GM12864 (cell line): ENCODE results near the gene PARP4.
"Not testable (repeated sequence)": the region's sequence is repeated elsewhere in the genome, so short reads cannot be mapped to it uniquely, and the experiment has no call there.

Source experiments
- DNase-seq: peaks from one replicate; pipeline ENCODE4 v3.0.0-alpha.2; 2011; ENCODE audit warnings: low read depth
- H3K4me3 ChIP-seq: 2 replicates; pipeline ENCODE4 v1.5.1; 2011; ENCODE audit warnings: mild to moderate bottlenecking, low read depth, low read length, control low read depth
- TF ChIP-seq, protein P1 (sequence below): IDR thresholded peaks from 2 replicates; pipeline ENCODE4 v1.5.1; 2011; ENCODE audit warnings: low read depth, mild to moderate bottlenecking, moderate library complexity, low read length, control low read depth, inconsistent platforms; ENCODE audit errors: missing control alignments

The PARP4 gene

DNA sequence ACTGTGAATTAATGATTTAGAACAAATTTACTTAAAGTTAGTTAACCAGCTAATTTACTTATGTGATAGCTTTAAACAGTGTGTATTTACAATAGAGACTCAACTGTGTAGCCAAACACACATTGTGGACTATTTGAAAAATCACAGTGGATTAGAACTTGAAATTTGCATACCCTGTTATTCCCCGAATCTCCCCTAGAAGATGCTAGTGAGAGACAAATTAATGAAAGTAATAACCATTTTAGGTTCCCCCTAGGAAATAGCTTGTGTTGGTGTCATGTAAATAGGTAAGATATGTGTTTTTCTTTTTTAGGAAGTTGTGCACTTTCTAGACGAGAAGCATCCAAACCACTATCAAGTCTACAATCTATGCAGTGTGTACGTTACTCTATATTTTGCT is 104.7 kb downstream of the PARP4 start:
- H3K4me3 ChIP-seq, result no peak overlapping the region
- no peak for DNase-seq
- TF ChIP-seq, protein P1, sequence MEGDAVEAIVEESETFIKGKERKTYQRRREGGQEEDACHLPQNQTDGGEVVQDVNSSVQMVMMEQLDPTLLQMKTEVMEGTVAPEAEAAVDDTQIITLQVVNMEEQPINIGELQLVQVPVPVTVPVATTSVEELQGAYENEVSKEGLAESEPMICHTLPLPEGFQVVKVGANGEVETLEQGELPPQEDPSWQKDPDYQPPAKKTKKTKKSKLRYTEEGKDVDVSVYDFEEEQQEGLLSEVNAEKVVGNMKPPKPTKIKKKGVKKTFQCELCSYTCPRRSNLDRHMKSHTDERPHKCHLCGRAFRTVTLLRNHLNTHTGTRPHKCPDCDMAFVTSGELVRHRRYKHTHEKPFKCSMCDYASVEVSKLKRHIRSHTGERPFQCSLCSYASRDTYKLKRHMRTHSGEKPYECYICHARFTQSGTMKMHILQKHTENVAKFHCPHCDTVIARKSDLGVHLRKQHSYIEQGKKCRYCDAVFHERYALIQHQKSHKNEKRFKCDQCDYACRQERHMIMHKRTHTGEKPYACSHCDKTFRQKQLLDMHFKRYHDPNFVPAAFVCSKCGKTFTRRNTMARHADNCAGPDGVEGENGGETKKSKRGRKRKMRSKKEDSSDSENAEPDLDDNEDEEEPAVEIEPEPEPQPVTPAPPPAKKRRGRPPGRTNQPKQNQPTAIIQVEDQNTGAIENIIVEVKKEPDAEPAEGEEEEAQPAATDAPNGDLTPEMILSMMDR, result peak; percentile 36

DNA sequence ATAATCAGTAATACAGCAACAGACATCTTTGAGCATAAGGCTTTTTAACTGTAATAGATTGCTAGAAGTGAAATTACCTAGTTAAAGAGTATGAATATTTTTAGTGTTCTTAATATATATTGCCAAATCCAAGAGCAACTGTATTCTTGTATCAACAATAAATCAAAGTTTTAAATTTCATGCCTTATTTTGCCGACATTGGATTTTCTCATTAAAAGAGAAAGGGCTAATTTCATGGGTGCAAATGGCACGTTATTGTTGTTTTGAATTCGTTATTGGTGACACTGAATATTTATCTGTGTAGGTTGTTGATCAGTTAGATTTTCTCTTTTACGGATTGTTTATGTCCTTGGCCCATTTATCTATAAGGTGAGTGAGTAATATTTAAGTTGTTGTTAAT is 106.1 kb downstream of the PARP4 start:
- H3K4me3 ChIP-seq, result no peak overlapping the region
- DNase-seq, result no peak
- TF ChIP-seq, protein P1, result no peak

DNA sequence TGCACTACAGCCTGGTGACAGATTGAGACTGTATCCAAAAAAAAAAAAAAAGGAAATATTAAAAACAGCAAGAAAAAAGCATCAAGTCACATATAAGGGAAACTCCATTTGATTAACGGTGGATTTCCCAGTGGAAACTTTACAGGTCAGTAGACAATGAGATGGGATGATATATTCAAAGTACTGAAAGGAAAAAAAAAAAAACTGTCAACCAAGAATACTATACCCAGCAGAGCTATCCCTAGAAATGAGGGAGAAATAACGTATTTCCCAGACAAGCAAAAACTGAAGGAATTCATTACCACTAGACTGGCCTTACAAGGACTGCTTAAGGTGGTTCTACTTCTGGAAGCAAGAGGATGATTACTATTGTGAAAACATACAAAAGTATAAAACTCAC is 115.8 kb downstream of the PARP4 start:
- no peak for DNase-seq
- H3K4me3 ChIP-seq, result no peak overlapping the region
- TF ChIP-seq, protein P1, result no peak

DNA sequence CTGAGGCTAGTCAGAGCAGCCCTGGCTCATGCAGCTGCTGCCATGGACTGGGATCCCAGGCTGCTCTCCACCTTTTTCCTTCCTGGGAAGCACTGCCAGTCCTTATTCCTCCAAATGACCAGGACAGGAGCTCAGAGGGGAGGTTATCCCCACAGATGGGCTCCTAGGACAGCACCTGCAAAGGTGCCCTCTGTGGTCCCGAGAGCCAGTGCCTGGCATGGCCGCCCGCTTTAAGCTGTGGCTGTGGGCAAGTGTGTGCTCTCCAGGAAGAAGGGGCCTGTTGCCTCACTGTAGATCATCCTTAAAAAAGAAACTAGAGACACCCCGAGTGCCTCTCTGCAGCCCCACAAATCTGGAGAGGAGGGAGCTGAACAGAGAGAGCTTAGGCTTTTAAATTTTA is 119.6 kb downstream of the PARP4 start:
- TF ChIP-seq, protein P1, result no peak
- no peak overlapping the region for H3K4me3 ChIP-seq
- DNase-seq, result no peak

DNA sequence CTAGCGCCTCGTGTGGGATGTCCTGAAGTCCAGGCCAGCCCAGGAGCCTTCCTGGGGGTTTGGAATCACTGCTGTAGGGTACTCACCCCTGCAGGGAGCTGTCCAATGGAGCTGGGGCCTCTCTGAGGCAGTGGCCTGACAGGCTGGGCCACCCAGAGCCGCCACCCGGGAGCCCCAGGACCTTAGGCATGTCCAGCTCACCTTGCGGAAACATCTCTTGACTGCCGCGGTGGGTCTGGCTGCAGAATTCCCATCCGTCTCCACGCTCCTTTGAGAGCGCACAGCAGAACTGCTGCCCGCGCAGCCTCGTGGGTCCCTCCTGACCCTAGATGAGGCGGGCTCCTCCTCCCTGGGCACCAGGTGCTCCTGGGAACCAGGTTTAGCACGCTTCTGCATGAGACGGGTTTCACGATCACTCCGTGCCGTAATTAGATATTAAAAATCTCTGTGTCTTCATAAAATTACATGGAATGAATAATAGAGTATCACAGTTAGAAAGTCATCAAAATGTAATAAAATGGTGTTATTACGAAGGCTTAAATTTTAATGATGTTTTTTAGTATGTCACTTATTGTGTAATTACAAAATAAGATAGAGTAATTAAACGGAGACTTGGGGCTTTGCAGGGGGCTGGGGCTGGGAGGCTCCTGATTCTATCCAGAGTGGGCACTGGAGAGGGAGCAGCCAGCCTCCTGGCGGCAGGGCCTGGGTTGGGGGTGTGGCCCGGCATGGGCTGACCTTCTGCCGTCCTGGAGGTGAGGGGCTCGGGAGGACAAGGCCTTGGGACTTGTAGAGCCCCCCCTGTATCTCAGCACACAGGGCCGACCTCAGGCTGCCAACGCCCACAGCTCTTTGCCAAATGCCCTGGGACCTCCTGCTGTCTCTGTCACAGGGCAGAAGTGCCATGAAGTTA is 120.6 kb downstream of the PARP4 start:
- H3K4me3 ChIP-seq, DNase-seq: not testable (repeated sequence)

DNA sequence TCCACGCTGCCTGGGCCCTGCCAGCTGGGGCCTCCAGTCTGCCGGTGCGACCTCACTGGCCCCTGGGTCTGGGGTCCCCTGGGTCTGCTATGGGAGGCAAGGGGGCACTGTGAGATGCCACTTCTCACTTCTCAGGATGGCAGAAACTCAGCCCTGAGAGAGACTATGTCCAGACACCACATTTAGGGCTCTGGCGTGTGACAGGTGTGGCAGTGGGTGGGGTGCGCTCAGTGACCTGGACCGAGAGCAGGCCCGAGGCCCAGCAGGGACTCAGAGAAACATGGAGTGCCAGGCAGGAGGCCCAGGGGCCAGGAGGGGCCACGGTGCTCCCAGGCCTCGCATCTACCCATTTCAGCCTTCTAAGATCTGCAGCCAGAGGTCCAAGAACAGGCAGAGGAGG is 121.8 kb downstream of the PARP4 start:
- not testable (repeated sequence) for DNase-seq, H3K4me3 ChIP-seq

DNA sequence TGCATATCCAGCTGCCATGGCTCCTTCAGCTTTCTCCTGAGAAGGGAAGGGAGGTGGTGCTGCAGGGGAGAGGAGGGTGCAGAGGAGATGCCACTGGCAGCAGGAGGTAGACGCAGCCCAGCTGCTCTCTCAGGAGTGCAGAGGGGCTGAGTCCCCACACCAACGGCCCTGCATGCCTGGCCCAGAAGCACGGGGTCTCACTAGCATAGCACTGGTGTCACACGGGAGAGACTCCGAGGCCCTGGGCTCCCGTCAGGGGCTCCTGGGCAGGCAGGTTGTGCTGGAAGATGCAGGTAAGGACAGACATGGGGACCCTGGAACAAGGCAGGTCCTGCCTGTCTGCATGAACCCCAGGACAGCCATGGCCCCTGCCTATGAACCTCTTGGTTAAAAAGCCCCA is 123.1 kb downstream of the PARP4 start:
- no peak for DNase-seq
- H3K4me3 ChIP-seq, result no peak overlapping the region
- TF ChIP-seq, protein P1, result no peak

DNA sequence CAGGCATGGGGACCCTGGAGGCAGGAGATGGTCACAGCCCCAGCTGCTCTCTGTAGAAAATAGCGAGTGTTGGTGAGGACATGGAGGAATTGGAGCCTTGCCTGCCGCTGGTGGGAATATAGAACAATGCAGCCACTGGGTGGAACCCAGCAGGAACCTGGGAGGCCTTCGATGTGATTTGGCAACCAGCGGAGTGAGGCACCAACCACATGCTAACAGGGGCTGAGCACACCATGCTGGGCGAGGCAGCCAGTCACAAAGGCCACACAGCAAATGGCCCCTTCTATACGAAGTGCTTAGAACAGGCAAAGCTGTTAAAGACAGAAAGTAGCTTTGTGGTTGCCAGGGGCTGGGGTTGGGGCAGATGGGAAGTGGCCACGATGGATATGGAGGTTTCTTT is 123.8 kb downstream of the PARP4 start:
- H3K4me3 ChIP-seq, DNase-seq: not testable (repeated sequence)
